Loucy (cell line): ENCODE data around the gene HOMER1.

ENCODE experiments used
- H2AFZ ChIP-seq: fragments of 200-600 bp; sonication (generic); 2 replicates; pipeline ENCODE4 v1.6.0; 2016; ENCODE audit warnings: antibody characterized with exemption, mild to moderate bottlenecking, low read length, moderate library complexity
- H3F3A ChIP-seq: fragments of 200-600 bp; 2 replicates; pipeline ENCODE4 v1.6.0; 2016; ENCODE audit warnings: antibody characterized with exemption, low read depth, mild to moderate bottlenecking
- H3K27me3 ChIP-seq: fragments of 200-600 bp; sonication (generic); 2 replicates; pipeline ENCODE4 v1.6.1; 2014; ENCODE audit warnings: low read length, mild to moderate bottlenecking; ENCODE audit not compliant: insufficient read depth, poor library complexity, severe bottlenecking
- H3K36me3 ChIP-seq: fragments of 200-600 bp; sonication (generic); 2 replicates; pipeline ENCODE4 v1.6.1; 2016; ENCODE audit warnings: low read length; ENCODE audit not compliant: insufficient read depth
- H3K4me1 ChIP-seq: fragments of 200-600 bp; sonication (generic); 2 replicates; pipeline ENCODE4 v1.5.1; 2014; ENCODE audit warnings: low read length, mild to moderate bottlenecking; ENCODE audit not compliant: insufficient read depth, poor library complexity, severe bottlenecking
- H3K4me2 ChIP-seq: fragments of 200-600 bp; sonication (generic); 2 replicates; pipeline ENCODE4 v1.6.0; 2014; ENCODE audit warnings: antibody characterized with exemption, low read length, low read depth, mild to moderate bottlenecking; ENCODE audit not compliant: poor library complexity, severe bottlenecking
- H3K4me3 ChIP-seq: fragments of 200-600 bp; sonication (generic); 2 replicates; pipeline ENCODE4 v1.5.1; 2014; ENCODE audit warnings: low read length, mild to moderate bottlenecking, mixed read lengths; ENCODE audit not compliant: poor library complexity, severe bottlenecking
- H3K79me2 ChIP-seq: fragments of 200-600 bp; sonication (generic); 2 replicates; pipeline ENCODE4 v1.6.1; 2014; ENCODE audit warnings: low read length; ENCODE audit not compliant: insufficient read depth
- H3K9ac ChIP-seq: fragments of 200-600 bp; sonication (generic); 2 replicates; pipeline ENCODE4 v1.6.0; 2014; ENCODE audit warnings: mild to moderate bottlenecking, low read depth, low read length, moderate library complexity; ENCODE audit not compliant: poor library complexity, severe bottlenecking
- H3K9me2 ChIP-seq: fragments of 200-600 bp; sonication (generic); replicated peaks from 2 replicates; pipeline ENCODE4 v1.6.1; 2016; ENCODE audit warnings: low read depth, low read length, mixed read lengths
- H3K9me3 ChIP-seq: fragments of 200-600 bp; sonication (generic); 2 replicates; pipeline ENCODE4 v1.6.1; 2014; ENCODE audit warnings: mild to moderate bottlenecking, antibody characterized with exemption, low read length, low read depth; ENCODE audit not compliant: insufficient read depth
- H4K20me1 ChIP-seq: fragments of 200-600 bp; sonication (generic); 2 replicates; pipeline ENCODE4 v1.6.0; 2014; ENCODE audit warnings: antibody characterized with exemption, low read length, mild to moderate bottlenecking; ENCODE audit not compliant: insufficient read depth, poor library complexity, severe bottlenecking
- CTCF ChIP-seq: fragments of 200-600 bp; sonication (generic); conservative IDR thresholded peaks from 2 replicates; pipeline ENCODE4 v1.5.1; 2014; ENCODE audit warnings: mild to moderate bottlenecking, antibody characterized with exemption, low read length
- EZH2phosphoT487 ChIP-seq: fragments of 200-600 bp; IDR thresholded peaks from 2 replicates; pipeline ENCODE4 v1.6.1; 2018; ENCODE audit warnings: antibody characterized with exemption, mild to moderate bottlenecking, moderate library complexity, borderline replicate concordance

HOMER1 gene

DNA sequence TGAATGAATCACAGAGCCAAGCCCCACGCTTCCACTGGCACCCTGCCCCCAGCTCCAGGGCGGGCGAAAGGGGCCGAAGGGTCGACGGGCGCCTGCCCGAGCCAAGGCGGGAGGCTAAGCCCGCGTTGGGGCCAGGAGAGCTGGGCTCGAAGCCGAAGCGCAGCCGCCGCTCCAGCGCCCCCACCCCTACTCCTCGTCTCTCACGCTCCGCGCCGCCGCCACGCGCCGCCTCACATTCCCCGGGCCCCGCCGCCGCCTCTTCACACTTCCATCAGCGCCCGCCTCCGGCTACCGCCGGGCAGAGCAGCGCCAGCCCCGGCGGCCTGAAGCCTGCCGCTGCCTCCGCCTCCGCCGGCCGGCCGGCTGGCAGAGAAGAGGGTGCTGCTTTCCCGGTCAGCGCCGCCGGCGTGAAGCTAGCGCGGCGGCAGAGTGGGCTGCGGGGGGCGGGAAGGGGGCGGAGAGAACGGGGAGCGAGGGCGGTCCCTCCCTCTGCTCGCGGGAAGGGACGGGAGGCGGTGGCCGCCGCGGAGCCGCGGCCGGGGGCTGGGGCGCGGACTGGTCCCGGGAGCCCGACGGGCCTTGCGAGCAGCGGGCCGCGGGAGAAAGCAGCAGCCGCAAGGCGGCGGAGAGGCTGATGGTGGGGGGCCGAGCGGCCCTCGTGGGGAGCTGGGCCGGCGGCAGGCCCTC lies at the start of gene HOMER1:
HOMER1 (minus strand) TSS at position 431 of the 687 bp plus-strand sequence. CDS start 1,360 bp downstream, outside the sequence.
- Histone ChIP-seq H2AFZ (peak within 1 kb of the TSS; percentile 77), H3K4me1 (peaks cover 75% of the 10 kb centered on the region), H3K9me2 (no peaks in the 10 kb centered on the region), H3K9me3 (no peaks in the 10 kb centered on the region), H4K20me1 (peaks cover 6% of the 10 kb centered on the region), H3K9ac (peak within 1 kb of the TSS; percentile 74), H3K4me3 (peak within 1 kb of the TSS; percentile 92), H3F3A (peaks cover 5% of the 10 kb centered on the region; the same call in 1 of the 2 replicates), H3K4me2 (peak within 1 kb of the TSS; percentile 84), H3K79me2 (peaks cover 41% of the 10 kb centered on the region), H3K36me3 (no peaks in the 10 kb centered on the region), H3K27me3 (no peaks in the 10 kb centered on the region)
- TF ChIP-seq EZH2phosphoT487 (no peak), CTCF (no peak; the same call in 1 of the 2 replicates)

GRCh38 chr5:79563247-79563590 lies 49.3 kb upstream of the HOMER1 start:
- H2AFZ ChIP-seq, result no peak overlapping the region
- no peaks in the 10 kb centered on the region for H3K27me3 ChIP-seq
- H3K4me2 ChIP-seq, result no peak overlapping the region

DNA sequence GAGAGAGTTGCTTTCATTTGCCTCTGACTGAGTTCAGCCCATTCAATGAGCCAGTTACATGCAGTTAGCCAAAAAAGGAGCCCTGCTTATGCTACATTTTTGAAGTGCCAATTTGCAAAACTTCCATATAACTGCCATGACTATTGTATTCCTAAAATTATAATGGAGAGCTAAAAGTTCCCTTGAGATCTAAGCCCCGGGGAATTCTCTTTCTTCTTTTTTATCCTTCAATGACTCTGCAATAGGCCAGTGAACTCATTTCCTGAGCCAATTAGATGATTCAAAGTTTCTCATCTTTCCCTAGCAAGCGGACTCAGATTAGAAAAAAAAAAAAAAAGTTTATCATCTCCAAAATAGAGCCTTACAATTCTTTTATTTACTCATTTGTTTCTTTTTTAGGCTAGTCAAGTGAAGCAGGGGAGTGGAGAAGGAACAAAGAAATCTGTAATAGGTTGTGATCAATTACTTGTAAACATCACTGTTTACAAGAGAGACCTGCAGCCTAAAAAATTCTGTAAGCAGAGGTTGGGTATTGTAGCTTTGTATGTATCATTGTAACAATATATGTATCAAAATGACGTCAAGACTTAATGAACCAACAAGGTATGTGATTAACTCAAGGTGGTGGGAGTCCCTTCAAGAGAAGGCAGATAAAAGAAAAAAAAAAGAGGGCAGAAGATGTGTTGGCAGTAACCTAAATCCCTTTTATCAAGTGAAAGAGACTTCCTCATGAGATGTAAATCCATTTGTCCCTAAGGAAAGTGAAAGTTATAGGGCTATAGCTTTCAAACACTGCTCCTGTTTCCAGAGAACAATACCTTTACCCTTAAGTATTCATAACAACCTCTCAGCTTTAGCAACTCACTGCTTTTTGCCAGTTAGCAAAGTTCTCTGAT lies 48.7 kb upstream of the HOMER1 start:
- Histone ChIP-seq H2AFZ (no peak overlapping the region), H3K4me3 (no peak overlapping the region), H3K4me2 (no peak overlapping the region)

More at GRCh38 chr5:79563247-79563590, 49.3 kb upstream of the HOMER1 start:
- H4K20me1 ChIP-seq, result no peaks in the 10 kb centered on the region
- no peaks in the 10 kb centered on the region for H3K36me3 ChIP-seq
- no peaks in the 10 kb centered on the region for H3K4me1 ChIP-seq
- TF ChIP-seq CTCF (no peak), EZH2phosphoT487 (no peak)
- no peak overlapping the region for H3K4me3 ChIP-seq
- H3F3A ChIP-seq, result no peaks in the 10 kb centered on the region
- no peak overlapping the region for H3K9ac ChIP-seq
- H3K79me2 ChIP-seq, result no peaks in the 10 kb centered on the region
- H3K9me2 ChIP-seq, result no peaks in the 10 kb centered on the region
- no peaks in the 10 kb centered on the region for H3K9me3 ChIP-seq

More for the DNA sequence above, 48.7 kb upstream of the HOMER1 start:
- no peaks in the 10 kb centered on the region for H3F3A ChIP-seq
- no peak for TF ChIP-seq EZH2phosphoT487
- no peaks in the 10 kb centered on the region for H3K27me3 ChIP-seq
- no peaks in the 10 kb centered on the region for H3K36me3 ChIP-seq
- H3K9me2 ChIP-seq, result no peaks in the 10 kb centered on the region
- H3K79me2 ChIP-seq, result no peaks in the 10 kb centered on the region
- H3K9me3 ChIP-seq, result no peaks in the 10 kb centered on the region
- no peaks in the 10 kb centered on the region for H3K4me1 ChIP-seq
- no peak overlapping the region for H3K9ac ChIP-seq
- H4K20me1 ChIP-seq, result no peaks in the 10 kb centered on the region
